Body of pancreas (tissue), 4 donors: Measurements from ENCODE around the gene SLC29A1. TPM values are rescaled to one million over a fixed set of nuclear protein-coding genes. Genes with fewer than 3 reads are reported as not detected.

Experiments
- ATAC-seq: fragments of 150-250 bp; one replicate; pipeline ENCODE4 v1.9.1; 2016
- DNase-seq, 4 donors: peaks; one replicate each; pipeline ENCODE4 v3.0.0-alpha.2; 2019
- H3K27ac ChIP-seq, 4 donors: fragments of 200-600 bp; sonication (generic); 1 replicate in 3 of 4; 2 replicates in 1 of 4; pipeline versions ENCODE4 v1.5.1 to v1.6.1; 2016 to 2019; ENCODE audit warnings: mild to moderate bottlenecking in 1 of 4, mixed read lengths in 1 of 4, moderate library complexity in 1 of 4
- H3K27me3 ChIP-seq, 2 donors: fragments of 200-600 bp; sonication (generic); one replicate each; pipeline ENCODE4 v1.6.0; 2016; ENCODE audit warnings: mild to moderate bottlenecking in 1 of 2
- H3K36me3 ChIP-seq, 2 donors: fragments of 200-600 bp; sonication (generic); replicated peaks in 1 of 2; 2 replicates each; pipeline ENCODE4 v1.5.1; 2016; ENCODE audit warnings: low read depth in 2 of 2; ENCODE audit not compliant: insufficient read depth in 1 of 2
- H3K4me1 ChIP-seq: fragments of 200-600 bp; sonication (generic); one replicate; pipeline ENCODE4 v1.6.0; 2016
- H3K4me3 ChIP-seq, 2 donors: fragments of 200-600 bp; sonication (generic); 1 replicate in 1 of 2; 2 replicates in 1 of 2; pipeline ENCODE4 v1.5.1; 2016 to 2019
- H3K9me3 ChIP-seq, 3 donors: fragments of 200-600 bp; sonication (generic); 1 replicate in 2 of 3; 2 replicates in 1 of 3; pipeline ENCODE4 v1.5.1; 2016
- CTCF ChIP-seq, 7 experiments: fragments of 450-650 bp in 4 of 7; fragments of 200-600 bp in 3 of 7; sonication (generic) in 3 of 7; IDR thresholded peaks; one replicate each; pipeline ENCODE4 v1.5.1; 2016 to 2019; ENCODE audit warnings: antibody characterized with exemption in 7 of 7
- POLR2A ChIP-seq, 3 donors: fragments of 450-650 bp; IDR thresholded peaks; one replicate each; pipeline ENCODE4 v1.6.1; 2016; ENCODE audit warnings: antibody characterized with exemption in 3 of 3, mild to moderate bottlenecking in 2 of 3
- WGBS, 2 donors: methylation state at CpG; one replicate each; pipeline ENCODE4 v1.1.5; 2017; 5-methylcytosine and 5-hydroxymethylcytosine counted together
- intact Hi-C: fragments of 100-400 bp; cut with DNase I; formaldehyde crosslinking; loops from one replicate; pipeline ENCODE4 v1.15.1; 2023
- total RNA-seq, 2 donors: library from RNA; depleted of rRNA; stranded (reverse); fragments of >200 nt; gene quantifications; one replicate each; pipeline ENCODE4 v1.1.0, GENCODE V29; 2016

Gene SLC29A1
- total RNA-seq, 2 donors from 2014 or later = 44.8 to 90.3 TPM

GRCh38 chr6:44258921-44259320, 35.5 kb downstream of the SLC29A1 start:
- no peak overlapping the region for H3K27ac ChIP-seq
- intact Hi-C loops = no loop called here
- H3K27me3 ChIP-seq = no peaks in the 10 kb centered on the region
- no peak overlapping the region for H3K4me3 ChIP-seq
- TF ChIP-seq POLR2A (IDR thresholded peaks at IDR 0.05) = no peak
- no peak for TF ChIP-seq CTCF (IDR thresholded peaks at IDR 0.05)
- no peaks in the 10 kb centered on the region for H3K9me3 ChIP-seq
- H3K4me1 ChIP-seq = peaks cover 62% of the 10 kb centered on the region
- ATAC-seq (no peak), DNase-seq (no peak)
- 79 to 94% methylated on average over 3 of the region's 3 CpGs for WGBS, 2 donors
- H3K36me3 ChIP-seq = peaks cover 6 to 7% of the 10 kb centered on the region in 2 donors

GRCh38 chr6:44260011-44260410, 36.6 kb downstream of the SLC29A1 start:
- Histone ChIP-seq H3K27ac (no peak overlapping the region), H3K36me3 (peaks cover 0 to under 1% of the 10 kb centered on the region in 2 donors), H3K27me3 (no peaks in the 10 kb centered on the region), H3K9me3 (no peaks in the 10 kb centered on the region), H3K4me3 (no peak overlapping the region), H3K4me1 (peaks cover 61% of the 10 kb centered on the region)
- DNase-seq = no peak
- intact Hi-C loops = no loop called here
- ATAC-seq = no peak
- TF ChIP-seq POLR2A (IDR thresholded peaks at IDR 0.05) (no peak), CTCF (IDR thresholded peaks at IDR 0.05) (no peak)
- 89% methylated on average over 8 of the region's 8 CpGs; no CpG with 5 or more reads in 1 of the 2 donors for WGBS, 2 donors

GRCh38 chr6:44260451-44261297, 37.3 kb downstream of the SLC29A1 start:
- Histone ChIP-seq H3K4me3 (no peak overlapping the region), H3K27me3 (no peaks in the 10 kb centered on the region), H3K9me3 (no peaks in the 10 kb centered on the region), H3K27ac (no peak overlapping the region), H3K36me3 (no peaks in the 10 kb centered on the region), H3K4me1 (peaks cover 55% of the 10 kb centered on the region)
- intact Hi-C loops = no loop called here
- 84 to 90% methylated on average over 6 of the region's 6 CpGs for WGBS, 2 donors
- DNase-seq (no peak), ATAC-seq (no peak)
- TF ChIP-seq POLR2A (IDR thresholded peaks at IDR 0.05) = no peak
- no peak for TF ChIP-seq CTCF (IDR thresholded peaks at IDR 0.05)

GRCh38 chr6:44261581-44261980, 38.2 kb downstream of the SLC29A1 start:
- peaks cover 46% of the 10 kb centered on the region for H3K4me1 ChIP-seq
- TF ChIP-seq CTCF (IDR thresholded peaks at IDR 0.05) (no peak), POLR2A (IDR thresholded peaks at IDR 0.05) (no peak)
- H3K27me3 ChIP-seq = no peaks in the 10 kb centered on the region
- no peak overlapping the region for H3K4me3 ChIP-seq
- ATAC-seq (no peak), DNase-seq (no peak)
- no peaks in the 10 kb centered on the region for H3K9me3 ChIP-seq
- H3K27ac ChIP-seq = no peak overlapping the region
- 86 to 93% methylated on average over 3 to 8 of the region's 8 CpGs for WGBS, 2 donors
- H3K36me3 ChIP-seq = no peaks in the 10 kb centered on the region
- intact Hi-C loops = no loop called here
